Ascending aorta (tissue), 2 donors: Measurements from ENCODE around the gene ECI1. TPM values are rescaled to one million over a fixed set of nuclear protein-coding genes. Genes with fewer than 3 reads are reported as not detected.

Experiments used
- DNase-seq, 2 donors: peaks; one replicate each; pipeline ENCODE4 v3.0.0-alpha.2; 2019; ENCODE audit warnings: low spot score in 2 of 2
- H3K27ac ChIP-seq, 2 donors: fragments of 200-600 bp; sonication (generic); one replicate each; pipeline ENCODE4 v1.5.1; 2016 to 2017; ENCODE audit warnings: mild to moderate bottlenecking in 1 of 2
- H3K27me3 ChIP-seq: fragments of 200-600 bp; sonication (generic); one replicate; pipeline ENCODE4 v1.5.1; 2017
- H3K36me3 ChIP-seq, 2 donors: fragments of 200-600 bp; sonication (generic); one replicate each; pipeline ENCODE4 v1.5.1; 2016
- H3K4me1 ChIP-seq, 2 donors: fragments of 200-600 bp; sonication (generic); one replicate each; pipeline ENCODE4 v1.5.1; 2016 to 2017; ENCODE audit warnings: mild to moderate bottlenecking in 1 of 2
- H3K4me3 ChIP-seq, 2 donors: fragments of 200-600 bp; sonication (generic); one replicate each; pipeline ENCODE4 v1.5.1; 2016 to 2017; ENCODE audit warnings: mild to moderate bottlenecking in 1 of 2
- H3K9me3 ChIP-seq, 2 donors: fragments of 200-600 bp; sonication (generic); one replicate each; pipeline ENCODE4 v1.5.1; 2016
- intact Hi-C: fragments of 100-400 bp; cut with DNase I; formaldehyde crosslinking; loops from one replicate; pipeline ENCODE4 v1.15.1; 2023
- total RNA-seq: library from RNA; depleted of rRNA; stranded (reverse); fragments of >200 nt; gene quantifications from one replicate; pipeline ENCODE4 v1.1.0, GENCODE V29; 2016
- TF ChIP-seq, protein P1 (sequence below), 3 experiments: fragments of 200-600 bp in 2 of 3; fragments of 450-650 bp in 1 of 3; sonication (generic) in 2 of 3; IDR thresholded peaks; one replicate each; pipeline ENCODE4 v1.5.1; 2016 to 2019; ENCODE audit warnings: antibody characterized with exemption in 3 of 3, mild to moderate bottlenecking in 1 of 3, moderate library complexity in 1 of 3

The ECI1 gene
- total RNA-seq, 1 donor from 2014 or later = 10.9 TPM

- peaks cover 0 to under 1% of the 10 kb centered on the region in 2 donors for H3K4me1 ChIP-seq
- H3K27ac ChIP-seq = no peak overlapping the region
- H3K4me3 ChIP-seq = no peak overlapping the region
- peaks cover 82% of the 10 kb centered on the region in 2 donors for H3K36me3 ChIP-seq
- no peak for DNase-seq
- no peaks in the 10 kb centered on the region for H3K9me3 ChIP-seq
- H3K27me3 ChIP-seq = no peaks in the 10 kb centered on the region
- intact Hi-C loops = no loop called here
- TF ChIP-seq, protein P1, sequence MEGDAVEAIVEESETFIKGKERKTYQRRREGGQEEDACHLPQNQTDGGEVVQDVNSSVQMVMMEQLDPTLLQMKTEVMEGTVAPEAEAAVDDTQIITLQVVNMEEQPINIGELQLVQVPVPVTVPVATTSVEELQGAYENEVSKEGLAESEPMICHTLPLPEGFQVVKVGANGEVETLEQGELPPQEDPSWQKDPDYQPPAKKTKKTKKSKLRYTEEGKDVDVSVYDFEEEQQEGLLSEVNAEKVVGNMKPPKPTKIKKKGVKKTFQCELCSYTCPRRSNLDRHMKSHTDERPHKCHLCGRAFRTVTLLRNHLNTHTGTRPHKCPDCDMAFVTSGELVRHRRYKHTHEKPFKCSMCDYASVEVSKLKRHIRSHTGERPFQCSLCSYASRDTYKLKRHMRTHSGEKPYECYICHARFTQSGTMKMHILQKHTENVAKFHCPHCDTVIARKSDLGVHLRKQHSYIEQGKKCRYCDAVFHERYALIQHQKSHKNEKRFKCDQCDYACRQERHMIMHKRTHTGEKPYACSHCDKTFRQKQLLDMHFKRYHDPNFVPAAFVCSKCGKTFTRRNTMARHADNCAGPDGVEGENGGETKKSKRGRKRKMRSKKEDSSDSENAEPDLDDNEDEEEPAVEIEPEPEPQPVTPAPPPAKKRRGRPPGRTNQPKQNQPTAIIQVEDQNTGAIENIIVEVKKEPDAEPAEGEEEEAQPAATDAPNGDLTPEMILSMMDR (IDR thresholded peaks at IDR 0.05) = no peak
Measured at GRCh38 chr16:2231016-2231931, 20.1 kb downstream of the ECI1 start.

DNA sequence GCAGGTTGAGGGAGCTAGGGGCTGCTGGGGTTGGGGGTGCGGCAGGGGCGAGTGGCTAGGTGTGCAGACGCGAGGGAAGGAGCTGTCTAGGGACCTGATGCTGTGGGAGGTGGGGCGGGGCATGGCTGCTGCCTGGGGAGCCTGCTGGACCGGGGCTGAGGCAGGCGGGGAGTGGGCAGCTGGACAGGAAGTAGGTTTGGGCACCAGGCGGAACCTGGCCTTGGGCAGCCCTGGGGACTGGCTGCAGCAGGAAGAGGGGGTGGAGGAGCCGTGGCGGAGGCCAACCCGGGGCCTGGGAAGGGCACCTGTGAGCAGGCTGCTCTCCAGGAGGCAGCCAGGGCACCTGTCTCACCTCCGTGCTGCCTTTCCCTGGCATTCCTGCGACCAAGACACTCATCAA lies 21.0 kb downstream of the ECI1 start:
- Histone ChIP-seq H3K4me1 (no peaks in the 10 kb centered on the region), H3K27me3 (no peaks in the 10 kb centered on the region), H3K4me3 (no peak overlapping the region), H3K9me3 (no peaks in the 10 kb centered on the region), H3K36me3 (peaks cover 76% of the 10 kb centered on the region in 2 donors), H3K27ac (no peak overlapping the region)
- TF ChIP-seq, protein P1 (IDR thresholded peaks at IDR 0.05) = no peak
- no peak for DNase-seq
- intact Hi-C loops = no loop called here

DNA sequence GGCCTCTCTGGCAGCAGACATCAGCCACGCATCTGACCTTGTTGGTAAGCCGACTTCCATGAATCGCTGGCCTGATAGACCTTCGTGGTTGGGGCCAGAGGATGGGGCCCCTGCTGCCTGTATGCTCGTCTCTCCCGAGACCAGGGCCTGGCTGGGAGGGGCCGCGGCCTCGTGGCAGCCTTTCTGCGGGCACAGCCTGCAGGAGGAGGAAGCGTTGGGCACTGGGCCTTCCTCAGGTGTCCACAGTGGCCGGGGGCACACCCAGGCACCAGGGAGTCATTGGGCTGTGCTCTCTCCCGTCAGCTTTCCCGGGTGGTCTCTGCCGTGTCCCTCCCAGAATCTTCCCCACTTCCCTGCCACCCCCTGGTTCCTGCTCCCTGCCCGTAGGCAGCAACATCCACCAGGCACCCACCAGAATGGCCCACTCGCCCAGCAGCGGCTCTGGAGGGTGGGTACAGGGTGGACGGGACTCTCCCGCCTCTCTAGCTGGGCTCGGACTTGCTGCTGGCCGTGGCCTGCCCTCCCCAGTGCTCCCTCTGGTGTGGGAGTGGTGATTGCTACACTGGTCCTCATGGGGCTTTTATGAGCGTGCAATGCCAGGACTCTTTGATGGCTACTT lies 21.6 kb downstream of the ECI1 start:
- intact Hi-C loops = no loop called here
- TF ChIP-seq, protein P1 (IDR thresholded peaks at IDR 0.05) = no peak
- no peak for DNase-seq
- Histone ChIP-seq H3K36me3 (peaks cover 69 to 70% of the 10 kb centered on the region in 2 donors), H3K4me1 (peaks cover 0 to 5% of the 10 kb centered on the region in 2 donors), H3K27ac (no peak overlapping the region), H3K4me3 (no peak overlapping the region), H3K9me3 (no peaks in the 10 kb centered on the region), H3K27me3 (no peaks in the 10 kb centered on the region)

- no peak overlapping the region for H3K4me3 ChIP-seq
- TF ChIP-seq, protein P1 (IDR thresholded peaks at IDR 0.05) = no peak
- no peak overlapping the region for H3K27ac ChIP-seq
- no peaks in the 10 kb centered on the region for H3K9me3 ChIP-seq
- intact Hi-C loops = no loop called here
- H3K4me1 ChIP-seq = peaks cover 4 to 11% of the 10 kb centered on the region in 2 donors
- DNase-seq = no peak
- H3K27me3 ChIP-seq = no peaks in the 10 kb centered on the region
- peaks cover 63% of the 10 kb centered on the region in 2 donors for H3K36me3 ChIP-seq
Measured at GRCh38 chr16:2229091-2229490, 22.3 kb downstream of the ECI1 start.

DNA sequence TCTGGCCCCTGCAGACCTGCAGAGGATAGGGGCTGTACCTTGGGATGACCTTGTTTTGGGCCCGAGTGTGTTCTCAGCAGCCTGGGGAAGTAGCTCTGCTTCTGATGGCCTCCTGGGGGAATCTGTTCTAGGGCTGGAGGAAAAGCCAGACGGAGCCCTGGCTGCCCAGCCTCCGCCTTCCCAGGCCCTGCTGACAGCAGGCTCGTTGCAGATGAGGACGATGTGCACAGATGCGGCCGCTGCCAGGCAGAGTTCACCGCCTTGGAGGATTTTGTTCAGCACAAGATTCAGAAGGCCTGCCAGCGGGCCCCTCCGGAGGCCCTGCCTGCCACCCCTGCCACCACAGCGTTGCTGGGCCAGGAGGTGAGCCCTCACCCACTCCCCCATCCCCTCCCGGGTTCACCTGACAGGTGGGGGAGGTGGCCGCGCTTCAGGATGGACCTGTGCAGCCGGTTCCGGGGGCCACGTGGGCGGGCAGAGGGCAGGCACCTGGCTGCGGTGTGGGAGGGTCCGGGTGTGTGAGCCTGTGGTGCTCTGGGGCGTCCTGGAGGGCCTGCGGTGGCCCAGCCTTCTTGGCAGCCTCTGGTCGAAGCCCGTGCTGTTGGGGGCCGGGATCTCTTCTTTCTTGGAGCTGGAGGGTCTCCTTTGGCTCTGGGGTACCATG lies 23.1 kb downstream of the ECI1 start:
- intact Hi-C loops = no loop called here
- H3K4me3 ChIP-seq = no peak overlapping the region
- no peak for DNase-seq
- H3K9me3 ChIP-seq = no peaks in the 10 kb centered on the region
- TF ChIP-seq, protein P1 (IDR thresholded peaks at IDR 0.05) = no peak
- H3K36me3 ChIP-seq = peaks cover 55% of the 10 kb centered on the region in 2 donors
- no peaks in the 10 kb centered on the region for H3K27me3 ChIP-seq
- peaks cover 4 to 13% of the 10 kb centered on the region in 2 donors for H3K4me1 ChIP-seq
- no peak overlapping the region for H3K27ac ChIP-seq
